ENCODE measurements around the gene RP9. TPM values are rescaled to one million over a fixed set of nuclear protein-coding genes. Genes with fewer than 3 reads are reported as not detected.
"Not testable (repeated sequence)": the region's sequence is repeated elsewhere in the genome, so short reads cannot be mapped to it uniquely, and the experiment has no call there.

The RP9 gene
- total RNA-seq, 1 donor from 2014 or later = 29.6 TPM

DNA sequence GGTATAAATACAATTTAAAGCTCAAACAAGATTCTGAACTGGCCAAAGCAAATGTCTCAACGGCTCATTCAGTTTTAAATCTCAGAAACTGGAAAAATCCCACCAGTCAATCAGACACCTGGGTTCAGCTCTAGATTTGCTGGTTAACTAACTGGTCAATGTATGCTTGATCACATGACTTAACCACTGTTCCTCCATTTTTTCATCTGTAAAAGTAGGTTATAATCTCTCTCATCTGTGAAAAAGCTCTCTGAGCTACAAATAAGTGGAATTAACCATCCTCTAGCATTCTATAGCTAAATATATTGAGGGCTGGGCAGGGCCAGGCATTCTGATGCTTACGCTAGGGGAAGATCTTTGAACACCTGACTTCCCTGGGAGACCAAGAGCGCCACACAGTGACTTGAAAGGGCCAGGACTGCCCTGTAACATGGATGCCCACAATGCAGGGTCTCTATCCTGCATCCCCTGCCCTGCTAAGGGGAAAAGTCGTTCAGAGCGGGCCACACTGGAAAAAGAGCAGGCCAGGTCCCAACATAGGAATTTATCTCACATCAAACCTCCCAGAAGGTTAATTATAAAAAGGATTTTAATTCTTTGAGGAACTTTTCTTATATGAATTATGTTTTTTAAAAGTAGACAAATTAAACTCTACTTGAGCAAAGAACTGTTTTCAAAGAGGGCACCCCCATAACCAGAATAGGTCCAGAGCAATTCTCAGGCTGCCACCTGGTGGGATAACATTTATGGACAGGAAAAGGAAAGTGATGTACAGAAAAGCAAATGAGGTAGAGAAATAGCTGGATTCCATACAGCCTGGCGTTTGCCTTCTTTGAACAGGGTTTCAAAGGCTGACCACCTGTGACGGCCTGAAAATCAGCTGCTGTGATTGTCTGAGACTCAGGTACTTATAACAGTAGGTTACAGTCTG is 1.8 kb downstream of the RP9 start:
- peaks cover 2% of the 10 kb centered on the region for H3K27me3 Mint-ChIP-seq

DNA sequence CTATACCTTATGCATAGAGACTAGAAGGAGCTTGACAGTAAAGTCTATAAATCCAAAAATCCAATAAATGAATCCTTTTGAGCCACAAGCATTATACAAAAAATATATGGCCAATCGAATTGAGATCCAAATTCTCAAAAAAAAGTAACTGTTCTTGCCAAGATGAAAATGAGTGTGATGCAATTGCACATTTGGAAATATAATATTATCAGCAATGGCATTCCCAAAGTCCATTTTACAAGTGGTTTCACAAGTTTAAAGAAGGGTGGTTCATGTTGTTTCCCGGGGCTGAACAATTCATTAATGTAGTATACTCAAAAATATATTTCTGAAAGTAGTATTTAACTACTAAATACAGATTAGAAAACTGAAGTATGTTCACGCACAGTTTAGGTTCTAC is 7.3 kb downstream of the RP9 start:
- H3K27ac Mint-ChIP-seq = peak overlapping the region; percentile 95
- H3K36me3 Mint-ChIP-seq (ENCODE audit: low read depth) = peaks cover 65% of the 10 kb centered on the region
- peaks cover 81% of the 10 kb centered on the region for H3K4me1 Mint-ChIP-seq
- no peaks in the 10 kb centered on the region for H3K27me3 Mint-ChIP-seq
- no peaks in the 10 kb centered on the region for H3K9me3 Mint-ChIP-seq
- intact Hi-C loops (cut with micrococcal nuclease) = no loop called here
- H3K4me3 Mint-ChIP-seq = no peak overlapping the region
- CTCF ChIA-PET = no interaction called here
- DNase-seq (no peak), ATAC-seq (ENCODE audit: low read depth) (no peak)
- TF ChIP-seq CTCF (IDR thresholded peaks at IDR 0.05) = no peak
- POLR2A ChIA-PET = interaction anchor here (0.6 to 2.0 kb wide), 2 partner anchors 39 to 176 kb away, joined by 4 to 7 read pairs; partner anchors contain the start of gene NT5C3A

More for the DNA sequence above, 1.8 kb downstream of the RP9 start:
- Mint-ChIP-seq H3K36me3 (ENCODE audit: low read depth) (peaks cover 22% of the 10 kb centered on the region), H3K27ac (peak overlapping the region; percentile 80), H3K4me3 (peak overlapping the region; percentile 89), H3K9me3 (no peaks in the 10 kb centered on the region), H3K4me1 (peaks cover 61% of the 10 kb centered on the region)
- TF ChIP-seq CTCF (IDR thresholded peaks at IDR 0.05) = no peak
- ATAC-seq (ENCODE audit: low read depth) = peak; percentile 43
- ChIA-PET CTCF (interaction anchor here (0.6 to 3.7 kb wide), 22 partner anchors 8 to 415 kb away, joined by 3 to 32 read pairs (median 8); partner anchors contain the start of genes BBS9, KBTBD2 and NT5C3A), POLR2A (interaction anchor here (0.6 to 4.6 kb wide), 9 partner anchors 7 to 261 kb away, joined by 3 to 44 read pairs (median 8); partner anchors contain the start of genes KBTBD2 and NT5C3A)
- DNase-seq = no peak
- intact Hi-C loops (cut with micrococcal nuclease) = loop anchor here (1.0 to 5.0 kb wide), 4 partner anchors 8 to 615 kb away; partner anchors contain the start of gene LSM5

DNA sequence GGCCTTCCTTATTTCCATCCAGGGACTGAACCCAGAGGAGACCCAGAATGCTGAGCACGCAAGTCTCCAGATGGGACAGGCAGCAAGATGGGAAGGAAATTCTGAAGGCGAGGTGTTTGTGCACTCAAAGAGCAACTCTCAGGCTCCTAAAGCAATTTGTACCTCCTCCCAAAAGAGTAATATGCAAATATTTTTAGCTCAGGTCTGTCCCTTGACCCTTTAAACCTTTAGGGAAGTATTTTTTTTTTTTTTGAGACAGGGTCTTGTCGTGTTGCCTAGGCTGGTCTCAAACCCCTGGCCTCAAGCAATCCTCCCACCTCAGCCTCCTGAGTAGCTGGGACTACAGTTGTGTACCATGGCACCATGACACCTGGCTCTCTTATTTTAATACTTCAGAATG is 8.4 kb downstream of the RP9 start:
- CTCF ChIA-PET = interaction anchor here (1.0 to 1.8 kb wide), 2 partner anchors 8 to 254 kb away, joined by 5 to 16 read pairs; partner anchors contain the start of gene RP9
- POLR2A ChIA-PET = interaction anchor here (0.7 to 3.2 kb wide), 5 partner anchors 8 to 210 kb away, joined by 4 to 36 read pairs (median 6); partner anchors contain the start of genes KBTBD2, NT5C3A and RP9
- peaks cover 70% of the 10 kb centered on the region for H3K4me1 Mint-ChIP-seq
- peak overlapping the region; percentile 95 for H3K27ac Mint-ChIP-seq
- DNase-seq (no peak), ATAC-seq (ENCODE audit: low read depth) (peak; percentile 25)
- H3K36me3 Mint-ChIP-seq (ENCODE audit: low read depth) = peaks cover 76% of the 10 kb centered on the region
- H3K27me3 Mint-ChIP-seq = no peaks in the 10 kb centered on the region
- intact Hi-C loops (cut with micrococcal nuclease) = no loop called here
- peak overlapping the region; percentile 67 for H3K4me3 Mint-ChIP-seq
- TF ChIP-seq CTCF (IDR thresholded peaks at IDR 0.05) = no peak
- no peaks in the 10 kb centered on the region for H3K9me3 Mint-ChIP-seq

DNA sequence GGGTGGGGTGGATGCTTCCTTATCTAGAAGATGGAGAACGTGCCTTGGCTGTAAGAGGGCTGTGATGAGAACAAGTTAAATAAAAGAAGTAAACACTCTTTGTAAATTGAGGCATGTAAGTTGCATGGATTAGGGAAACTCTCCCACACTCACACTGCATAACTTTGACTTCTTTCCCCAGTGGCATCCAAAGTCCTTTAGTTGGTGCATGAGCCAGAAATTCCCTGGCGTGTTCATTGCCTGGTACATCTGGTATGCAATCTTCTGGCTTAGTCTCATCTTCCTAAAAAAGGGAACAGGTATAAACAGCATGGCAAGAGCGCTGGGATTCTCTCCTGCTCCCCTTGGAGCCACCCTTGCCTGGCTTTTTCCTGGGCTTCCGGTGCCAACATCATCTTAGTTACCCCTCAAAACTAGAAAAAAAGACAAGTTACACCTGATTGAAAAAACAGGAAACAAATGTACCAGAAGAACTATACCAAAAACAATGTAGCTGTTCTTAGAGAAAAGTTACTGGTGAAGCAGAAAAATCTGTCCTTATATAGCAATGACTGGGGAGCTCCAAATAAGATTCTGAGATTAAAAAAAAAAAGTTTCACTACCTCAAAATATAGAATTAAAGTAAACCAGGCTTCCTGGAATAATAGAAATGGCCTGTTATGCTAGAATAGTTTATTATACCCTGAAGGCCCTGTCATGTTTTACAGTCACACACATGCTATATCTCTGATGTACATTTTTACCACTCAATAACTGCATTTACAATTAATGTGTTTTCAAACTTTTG is 9.9 kb downstream of the RP9 start:
- H3K27me3 Mint-ChIP-seq = no peaks in the 10 kb centered on the region
- DNase-seq (no peak), ATAC-seq (ENCODE audit: low read depth) (peak; percentile 83)
- peaks cover 87% of the 10 kb centered on the region for H3K36me3 Mint-ChIP-seq (ENCODE audit: low read depth)
- ChIA-PET POLR2A (interaction anchor here (0.7 to 3.2 kb wide), 7 partner anchors 9 to 299 kb away, joined by 3 to 36 read pairs (median 3); partner anchors contain the start of genes NT5C3A and RP9), CTCF (interaction anchor here (1.8 kb wide), 1 partner anchor 9 kb away, joined by 16 read pairs; the partner anchor contains the start of gene RP9)
- no peak for TF ChIP-seq CTCF (IDR thresholded peaks at IDR 0.05)
- peak overlapping the region; percentile 67 for H3K4me3 Mint-ChIP-seq
- H3K4me1 Mint-ChIP-seq = peaks cover 59% of the 10 kb centered on the region
- peak overlapping the region; percentile 95 for H3K27ac Mint-ChIP-seq
- intact Hi-C loops (cut with micrococcal nuclease) = loop anchor here (1.0 kb wide), 2 partner anchors 8 to 37 kb away; partner anchors contain the start of gene NT5C3A
- no peaks in the 10 kb centered on the region for H3K9me3 Mint-ChIP-seq

GRCh38 chr7:33094745-33095275 is 14.4 kb downstream of the RP9 start:
- H3K4me1 Mint-ChIP-seq = peaks cover 19% of the 10 kb centered on the region
- peaks cover 73% of the 10 kb centered on the region for H3K36me3 Mint-ChIP-seq (ENCODE audit: low read depth)
- H3K27ac Mint-ChIP-seq; POLR2A ChIA-PET; ATAC-seq (ENCODE audit: low read depth); DNase-seq; intact Hi-C loops (cut with micrococcal nuclease); CTCF ChIA-PET; H3K9me3 Mint-ChIP-seq; H3K27me3 Mint-ChIP-seq; H3K4me3 Mint-ChIP-seq: not testable (repeated sequence)

All from activated B cell treated with CpG ODN at 0.5 μM for 24 hours (primary cell).